ENCODE results near the gene PRKN.

- TF ChIP-seq CTCF (IDR thresholded peaks at IDR 0.05) (no peak), POLR2A (IDR thresholded peaks at IDR 0.05) (no peak)
These were observed 279.3 kb downstream of the PRKN start for GRCh38 chr6:162448294-162448693.

Measured in tibial nerve (tissue), 3 donors.